Stimulated activated CD8-positive, alpha-beta memory T cell treated with anti-CD3 and anti-CD28 coated beads, Interleukin-4, amount 100 ng/mL, for 48 hours (primary cell): ENCODE measurements around the gene CABYR.

Experiments
- DNase-seq: peaks from one replicate; pipeline ENCODE4 v3.0.0-alpha.2; 2020

CABYR gene

DNA sequence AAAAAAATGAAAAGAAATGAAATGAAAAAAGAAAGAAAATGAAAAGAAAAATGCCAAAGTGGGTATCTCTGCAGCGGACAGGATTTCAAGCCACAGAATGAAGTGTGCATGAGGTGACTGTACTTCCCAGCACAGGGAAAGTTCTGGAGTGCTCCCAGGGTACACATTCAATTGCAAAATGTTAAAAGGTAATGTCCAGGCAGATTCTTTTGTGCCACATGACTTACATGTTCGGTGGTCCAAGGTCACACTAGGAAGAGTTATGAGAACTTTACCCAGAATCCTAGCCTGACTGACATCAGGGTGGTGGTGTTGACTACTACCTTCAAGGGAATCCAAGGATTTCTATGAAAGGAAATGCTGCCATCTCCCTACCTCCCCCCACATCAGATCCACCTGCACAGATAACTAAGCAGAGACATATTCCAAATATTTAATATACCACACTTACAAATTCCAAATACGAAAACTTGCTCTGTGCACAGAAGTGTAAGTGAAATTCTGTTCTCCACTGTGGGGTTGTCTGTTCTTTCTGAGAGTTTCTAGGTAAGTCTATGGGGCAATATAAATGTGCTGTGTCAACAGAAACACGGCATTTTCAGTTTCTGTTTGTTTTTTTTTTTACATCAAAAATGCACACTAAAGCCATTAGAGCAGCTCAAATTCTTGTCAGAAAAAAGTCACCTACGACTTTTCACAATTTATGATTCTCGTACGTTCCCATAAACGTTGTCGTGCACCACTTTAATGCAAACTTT is 56.6 kb downstream of the CABYR start:
- DNase-seq = no peak

DNA sequence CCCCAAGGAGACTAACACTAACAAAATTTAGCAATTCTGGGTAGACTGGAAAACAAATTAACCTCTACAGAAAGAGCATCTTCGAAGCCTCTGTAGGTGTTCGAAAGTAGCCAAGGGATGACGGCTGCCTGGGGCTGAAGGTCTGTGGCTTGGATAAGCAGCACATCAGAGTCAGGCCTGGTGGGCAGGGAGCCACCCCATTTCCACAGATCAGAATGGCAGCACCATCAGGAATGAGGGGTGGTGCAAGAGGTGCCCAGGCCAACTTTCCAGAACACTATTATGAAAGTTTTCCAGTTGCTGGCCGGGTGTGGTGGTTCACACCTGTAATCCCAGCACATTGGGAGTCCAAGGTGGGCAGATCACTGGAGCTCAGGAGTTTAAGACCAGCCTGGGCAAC is 57.9 kb downstream of the CABYR start:
- DNase-seq = no peak

- DNase-seq = no peak
Measured at GRCh38 chr18:24197412-24197811, 58.5 kb downstream of the CABYR start.

- DNase-seq = no peak
Measured at GRCh38 chr18:24198461-24198860, 59.6 kb downstream of the CABYR start.

- no peak for DNase-seq
Measured at GRCh38 chr18:24199372-24199962, 60.6 kb downstream of the CABYR start.

GRCh38 chr18:24200494-24201290 is 61.8 kb downstream of the CABYR start:
- no peak for DNase-seq

DNA sequence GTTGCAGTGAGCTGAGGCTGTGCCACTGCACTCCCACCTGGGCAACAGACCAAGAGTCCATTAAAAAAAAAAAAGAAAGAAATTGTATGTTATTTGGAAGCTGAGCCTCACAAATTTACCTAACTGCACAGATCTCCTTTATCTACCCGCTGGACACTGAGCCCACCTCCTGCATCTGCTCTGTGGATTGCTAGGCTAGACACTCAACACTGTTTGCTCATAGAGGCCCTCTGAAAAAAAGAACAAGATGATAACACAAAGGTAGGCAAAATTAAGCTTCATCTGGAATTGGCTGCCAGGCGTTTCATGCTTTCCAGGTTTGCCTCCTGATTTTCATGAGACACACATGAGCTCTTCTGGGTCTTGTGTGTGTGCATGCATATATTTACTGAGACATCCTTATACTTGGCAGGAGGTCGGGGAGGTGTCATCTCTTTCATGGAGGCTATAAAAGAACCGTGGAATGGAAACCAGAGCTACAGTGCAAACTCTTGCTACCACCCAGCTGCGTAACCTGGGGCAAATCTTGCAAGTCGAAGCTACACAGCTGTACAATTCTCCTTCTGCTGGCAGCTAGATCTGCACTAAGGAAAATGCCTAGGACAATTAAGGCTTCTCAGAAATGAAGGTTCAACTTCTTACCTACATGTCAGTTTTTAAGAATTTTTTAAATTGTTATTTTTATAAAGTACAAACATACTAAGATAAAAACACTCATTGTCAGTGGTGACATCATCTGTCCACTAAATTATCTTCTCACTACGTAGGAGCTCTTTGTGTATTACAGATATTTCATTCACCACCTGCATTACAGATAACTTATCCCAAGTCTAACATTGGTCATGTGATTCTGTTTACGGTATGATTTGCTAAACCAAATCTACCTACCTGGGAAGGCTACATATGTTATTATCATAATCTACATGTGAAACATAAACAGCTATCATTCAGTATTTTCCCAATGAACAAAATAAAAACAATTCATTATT is 63.1 kb downstream of the CABYR start:
- no peak for DNase-seq

- no peak for DNase-seq
Measured at GRCh38 chr18:24204904-24205303, 66.0 kb downstream of the CABYR start.

DNA sequence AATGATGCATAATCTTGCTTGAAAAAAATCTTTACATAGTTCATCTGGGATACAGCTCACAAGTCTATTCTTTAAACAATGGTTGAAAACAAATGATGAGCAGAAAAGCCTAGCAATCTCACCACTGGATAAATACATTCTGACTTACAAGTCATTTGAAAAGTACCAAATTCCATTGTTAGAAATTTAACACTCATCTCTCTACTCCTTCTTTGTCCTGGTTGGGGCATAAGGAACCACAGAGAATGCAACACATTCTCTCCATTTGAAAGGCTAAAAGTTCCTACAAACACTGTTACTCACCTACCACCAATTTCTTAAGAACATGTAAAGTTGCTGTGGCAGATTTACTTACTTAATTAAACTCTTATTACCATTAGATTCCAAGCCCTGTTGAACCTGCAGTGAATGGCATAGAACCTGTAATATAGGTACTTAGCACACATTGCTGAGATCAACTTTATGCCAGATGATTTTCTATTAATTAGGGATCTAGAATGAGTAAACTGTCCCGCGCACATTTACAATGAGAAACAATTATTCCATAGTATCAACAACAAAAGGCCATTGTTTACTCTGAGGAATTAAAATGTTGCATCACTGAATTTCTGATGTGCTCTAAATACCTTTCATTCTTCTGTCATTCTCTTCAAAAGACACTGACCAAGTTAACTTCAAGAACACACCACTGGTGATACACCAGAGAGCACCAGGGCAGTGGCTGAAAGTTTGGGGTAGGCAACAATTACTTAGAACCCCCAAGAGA is 69.6 kb downstream of the CABYR start:
- DNase-seq = no peak

GRCh38 chr18:24209558-24209957 is 70.7 kb downstream of the CABYR start:
- DNase-seq = no peak
